ENCODE measurements around the gene SUN2. TPM values are rescaled to one million over a fixed set of nuclear protein-coding genes. Genes with fewer than 3 reads are reported as not detected.

The SUN2 gene
- total RNA-seq, 1 experiment from 2014 or later, result 55.5 TPM

DNA sequence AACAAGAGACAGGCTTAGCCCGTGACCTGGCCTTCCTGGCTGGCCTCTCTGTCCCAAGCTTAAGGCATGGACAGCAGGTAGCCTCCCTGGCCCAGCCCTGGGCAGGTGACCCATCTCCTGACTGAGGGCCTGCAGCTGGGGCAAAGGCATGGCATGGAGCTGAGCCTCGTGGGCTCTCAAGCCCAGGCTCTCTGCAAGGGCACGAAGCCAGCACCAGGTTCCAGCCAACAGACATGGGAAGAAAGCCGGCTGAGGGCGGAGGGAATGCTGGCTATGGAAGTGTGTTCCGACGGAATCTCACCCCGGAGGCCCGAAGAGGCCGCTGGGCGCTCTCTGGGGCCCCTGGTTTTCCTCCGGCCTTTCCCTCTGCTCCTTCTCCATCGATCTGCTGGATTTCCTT is 25.2 kb upstream of the SUN2 start:
- DNase-seq (no peak), ATAC-seq (no peak)
- ChIA-PET CTCF (no interaction called here), POLR2A (ENCODE audit: unreplicated experiment) (no interaction called here)
- H3K27me3 ChIP-seq (ENCODE audit: low read length), result no peaks in the 10 kb centered on the region
- H3K4me3 ChIP-seq (ENCODE audit: low read length), result no peak overlapping the region
- no peaks in the 10 kb centered on the region for H3K9me2 ChIP-seq (replicated peaks; ENCODE audit: low read length)
- H3K9ac ChIP-seq (ENCODE audit: low read length), result no peak overlapping the region
- H3K79me2 ChIP-seq (ENCODE audit: low read length), result no peaks in the 10 kb centered on the region
- TF ChIP-seq EZH2phosphoT487 (IDR thresholded peaks at IDR 0.05; ENCODE audit: borderline replicate concordance, low read length), result no peak
- TF ChIP-seq, protein P1, sequence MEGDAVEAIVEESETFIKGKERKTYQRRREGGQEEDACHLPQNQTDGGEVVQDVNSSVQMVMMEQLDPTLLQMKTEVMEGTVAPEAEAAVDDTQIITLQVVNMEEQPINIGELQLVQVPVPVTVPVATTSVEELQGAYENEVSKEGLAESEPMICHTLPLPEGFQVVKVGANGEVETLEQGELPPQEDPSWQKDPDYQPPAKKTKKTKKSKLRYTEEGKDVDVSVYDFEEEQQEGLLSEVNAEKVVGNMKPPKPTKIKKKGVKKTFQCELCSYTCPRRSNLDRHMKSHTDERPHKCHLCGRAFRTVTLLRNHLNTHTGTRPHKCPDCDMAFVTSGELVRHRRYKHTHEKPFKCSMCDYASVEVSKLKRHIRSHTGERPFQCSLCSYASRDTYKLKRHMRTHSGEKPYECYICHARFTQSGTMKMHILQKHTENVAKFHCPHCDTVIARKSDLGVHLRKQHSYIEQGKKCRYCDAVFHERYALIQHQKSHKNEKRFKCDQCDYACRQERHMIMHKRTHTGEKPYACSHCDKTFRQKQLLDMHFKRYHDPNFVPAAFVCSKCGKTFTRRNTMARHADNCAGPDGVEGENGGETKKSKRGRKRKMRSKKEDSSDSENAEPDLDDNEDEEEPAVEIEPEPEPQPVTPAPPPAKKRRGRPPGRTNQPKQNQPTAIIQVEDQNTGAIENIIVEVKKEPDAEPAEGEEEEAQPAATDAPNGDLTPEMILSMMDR (conservative IDR thresholded peaks at IDR 0.05; ENCODE audit: low read depth, low read length), result no peak
- TF ChIP-seq EZH2 (IDR thresholded peaks at IDR 0.05; ENCODE audit: low read length, unreplicated experiment), result no peak
- no peak overlapping the region for H3K4me2 ChIP-seq (ENCODE audit: low read length)
- H4K20me1 ChIP-seq (ENCODE audit: low read length), result no peaks in the 10 kb centered on the region
- H3K36me3 ChIP-seq (ENCODE audit: low read depth, low read length), result no peaks in the 10 kb centered on the region
- BruUV-seq (replicated peaks), result no TSS peak
- H3K9me3 ChIP-seq (ENCODE audit: low read length), result no peaks in the 10 kb centered on the region
- H3K27ac ChIP-seq (ENCODE audit: low read length), result no peak overlapping the region
- no peaks in the 10 kb centered on the region for H3K4me1 ChIP-seq (ENCODE audit: insufficient read depth, low read length)
- H3F3A ChIP-seq (ENCODE audit: low read length, unreplicated experiment), result no peaks in the 10 kb centered on the region
- no peak overlapping the region for H2AFZ ChIP-seq (ENCODE audit: low read length)
- intact Hi-C loops (cut with micrococcal nuclease), result no loop called here

DNA sequence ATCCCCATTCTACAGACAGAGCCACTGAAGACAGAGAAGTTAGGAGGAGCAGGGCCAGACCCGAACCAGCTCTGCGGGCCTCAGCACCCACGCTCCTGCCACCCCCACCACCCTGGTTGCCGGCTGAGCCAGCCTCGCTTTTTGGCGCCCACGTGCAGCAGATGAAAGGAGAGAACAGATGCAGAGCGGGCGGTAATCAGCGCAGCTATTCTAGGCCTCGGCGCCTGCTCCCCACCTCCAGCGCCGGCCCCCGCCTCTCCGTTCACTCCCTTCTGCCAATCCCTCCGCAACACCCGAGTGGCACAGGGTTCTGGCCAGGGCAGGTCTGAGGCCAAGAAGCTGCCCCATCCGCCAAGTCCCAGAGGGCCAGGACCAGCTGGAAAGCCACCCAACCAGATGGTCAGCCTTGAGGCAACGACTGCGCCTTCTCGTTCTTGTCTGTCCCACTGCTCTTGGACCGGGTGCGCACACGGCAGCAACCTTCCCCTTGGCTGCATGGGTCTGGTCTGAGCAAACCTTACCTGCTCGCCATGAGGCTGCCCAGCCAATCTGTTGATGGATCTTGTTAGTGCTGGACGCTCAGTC is 21.4 kb upstream of the SUN2 start:
- POLR2A ChIA-PET (ENCODE audit: unreplicated experiment), result no interaction called here
- no peak overlapping the region for H2AFZ ChIP-seq (ENCODE audit: low read length)
- intact Hi-C loops (cut with micrococcal nuclease), result no loop called here
- H3K36me3 ChIP-seq (ENCODE audit: low read depth, low read length), result no peaks in the 10 kb centered on the region
- CTCF ChIA-PET, result no interaction called here
- no peaks in the 10 kb centered on the region for H3K4me1 ChIP-seq (ENCODE audit: insufficient read depth, low read length)
- no TSS peak for BruUV-seq (replicated peaks)
- no peaks in the 10 kb centered on the region for H3K27me3 ChIP-seq (ENCODE audit: low read length)
- no peaks in the 10 kb centered on the region for H3F3A ChIP-seq (ENCODE audit: low read length, unreplicated experiment)
- no peaks in the 10 kb centered on the region for H4K20me1 ChIP-seq (ENCODE audit: low read length)
- H3K9me2 ChIP-seq (replicated peaks; ENCODE audit: low read length), result no peaks in the 10 kb centered on the region
- no peak overlapping the region for H3K4me2 ChIP-seq (ENCODE audit: low read length)
- DNase-seq (no peak), ATAC-seq (no peak)
- H3K4me3 ChIP-seq (ENCODE audit: low read length), result no peak overlapping the region
- no peaks in the 10 kb centered on the region for H3K79me2 ChIP-seq (ENCODE audit: low read length)
- no peak overlapping the region for H3K27ac ChIP-seq (ENCODE audit: low read length)
- H3K9ac ChIP-seq (ENCODE audit: low read length), result no peak overlapping the region
- no peaks in the 10 kb centered on the region for H3K9me3 ChIP-seq (ENCODE audit: low read length)
- TF ChIP-seq EZH2phosphoT487 (IDR thresholded peaks at IDR 0.05; ENCODE audit: borderline replicate concordance, low read length), result no peak
- no peak for TF ChIP-seq EZH2 (IDR thresholded peaks at IDR 0.05; ENCODE audit: low read length, unreplicated experiment)
- TF ChIP-seq, protein P1 (conservative IDR thresholded peaks at IDR 0.05; ENCODE audit: low read depth, low read length), result no peak

DNA sequence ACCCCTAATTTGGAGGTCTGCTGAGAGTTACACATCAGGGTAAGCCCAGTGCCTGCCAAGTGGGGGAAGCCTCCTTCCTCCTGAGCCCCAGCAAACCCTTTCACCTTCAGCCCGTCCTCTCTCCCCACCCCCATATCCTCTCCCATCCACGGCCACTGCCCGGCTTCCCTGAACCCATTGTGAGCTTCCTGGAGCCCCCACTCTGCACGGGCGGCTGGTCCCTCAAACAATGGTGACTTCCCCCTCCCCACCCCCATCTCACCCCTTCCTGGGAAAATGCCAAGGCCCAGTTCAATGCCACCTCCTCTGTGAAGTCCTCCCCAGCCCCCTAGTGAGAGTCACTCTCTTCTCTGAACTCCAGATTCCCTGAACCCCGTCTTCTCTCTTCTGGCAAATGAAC is 20.3 kb upstream of the SUN2 start:
- no peak overlapping the region for H3K9ac ChIP-seq (ENCODE audit: low read length)
- H3K4me3 ChIP-seq (ENCODE audit: low read length), result no peak overlapping the region
- BruUV-seq (replicated peaks), result no TSS peak
- H3F3A ChIP-seq (ENCODE audit: low read length, unreplicated experiment), result no peaks in the 10 kb centered on the region
- no peaks in the 10 kb centered on the region for H3K27me3 ChIP-seq (ENCODE audit: low read length)
- DNase-seq, result no peak
- H4K20me1 ChIP-seq (ENCODE audit: low read length), result no peaks in the 10 kb centered on the region
- H3K4me1 ChIP-seq (ENCODE audit: insufficient read depth, low read length), result no peaks in the 10 kb centered on the region
- POLR2A ChIA-PET (ENCODE audit: unreplicated experiment), result no interaction called here
- no peaks in the 10 kb centered on the region for H3K9me3 ChIP-seq (ENCODE audit: low read length)
- no peaks in the 10 kb centered on the region for H3K79me2 ChIP-seq (ENCODE audit: low read length)
- CTCF ChIA-PET, result no interaction called here
- intact Hi-C loops (cut with micrococcal nuclease), result no loop called here
- H3K9me2 ChIP-seq (replicated peaks; ENCODE audit: low read length), result no peaks in the 10 kb centered on the region
- no peak for ATAC-seq
- H3K27ac ChIP-seq (ENCODE audit: low read length), result no peak overlapping the region
- H2AFZ ChIP-seq (ENCODE audit: low read length), result no peak overlapping the region
- no peak overlapping the region for H3K4me2 ChIP-seq (ENCODE audit: low read length)
- H3K36me3 ChIP-seq (ENCODE audit: low read depth, low read length), result no peaks in the 10 kb centered on the region
- TF ChIP-seq EZH2phosphoT487 (IDR thresholded peaks at IDR 0.05; ENCODE audit: borderline replicate concordance, low read length) (no peak), EZH2 (IDR thresholded peaks at IDR 0.05; ENCODE audit: low read length, unreplicated experiment) (no peak)
- TF ChIP-seq, protein P1 (conservative IDR thresholded peaks at IDR 0.05; ENCODE audit: low read depth, low read length), result no peak

Data from PC-3 (cell line).